Body of pancreas (tissue), 4 donors: ENCODE data around the gene PNPLA3. TPM values are rescaled to one million over a fixed set of nuclear protein-coding genes. Genes with fewer than 3 reads are reported as not detected.

ENCODE experiments used
- ATAC-seq: fragments of 150-250 bp; one replicate; pipeline ENCODE4 v1.9.1; 2016
- DNase-seq, 4 donors: peaks; one replicate each; pipeline ENCODE4 v3.0.0-alpha.2; 2019
- H3K27ac ChIP-seq, 4 donors: fragments of 200-600 bp; sonication (generic); 1 replicate in 3 of 4; 2 replicates in 1 of 4; pipeline versions ENCODE4 v1.5.1 to v1.6.1; 2016 to 2019; ENCODE audit warnings: mild to moderate bottlenecking in 1 of 4, mixed read lengths in 1 of 4, moderate library complexity in 1 of 4
- H3K27me3 ChIP-seq, 2 donors: fragments of 200-600 bp; sonication (generic); one replicate each; pipeline ENCODE4 v1.6.0; 2016; ENCODE audit warnings: mild to moderate bottlenecking in 1 of 2
- H3K36me3 ChIP-seq, 2 donors: fragments of 200-600 bp; sonication (generic); replicated peaks in 1 of 2; 2 replicates each; pipeline ENCODE4 v1.5.1; 2016; ENCODE audit warnings: low read depth in 2 of 2; ENCODE audit not compliant: insufficient read depth in 1 of 2
- H3K4me1 ChIP-seq: fragments of 200-600 bp; sonication (generic); one replicate; pipeline ENCODE4 v1.6.0; 2016
- H3K4me3 ChIP-seq, 2 donors: fragments of 200-600 bp; sonication (generic); 1 replicate in 1 of 2; 2 replicates in 1 of 2; pipeline ENCODE4 v1.5.1; 2016 to 2019
- H3K9me3 ChIP-seq, 3 donors: fragments of 200-600 bp; sonication (generic); 1 replicate in 2 of 3; 2 replicates in 1 of 3; pipeline ENCODE4 v1.5.1; 2016
- POLR2A ChIP-seq, 3 donors: fragments of 450-650 bp; IDR thresholded peaks; one replicate each; pipeline ENCODE4 v1.6.1; 2016; ENCODE audit warnings: antibody characterized with exemption in 3 of 3, mild to moderate bottlenecking in 2 of 3
- WGBS, 2 donors: methylation state at CpG; one replicate each; pipeline ENCODE4 v1.1.5; 2017; 5-methylcytosine and 5-hydroxymethylcytosine counted together
- intact Hi-C: fragments of 100-400 bp; cut with DNase I; formaldehyde crosslinking; loops from one replicate; pipeline ENCODE4 v1.15.1; 2023
- total RNA-seq, 2 donors: library from RNA; depleted of rRNA; stranded (reverse); fragments of >200 nt; gene quantifications; one replicate each; pipeline ENCODE4 v1.1.0, GENCODE V29; 2016
- TF ChIP-seq, protein P1 (sequence below), 7 experiments: fragments of 450-650 bp in 4 of 7; fragments of 200-600 bp in 3 of 7; sonication (generic) in 3 of 7; IDR thresholded peaks; one replicate each; pipeline ENCODE4 v1.5.1; 2016 to 2019; ENCODE audit warnings: antibody characterized with exemption in 7 of 7

PNPLA3 gene
- total RNA-seq, 2 donors from 2014 or later, result 0.66 to 0.78 TPM

DNA sequence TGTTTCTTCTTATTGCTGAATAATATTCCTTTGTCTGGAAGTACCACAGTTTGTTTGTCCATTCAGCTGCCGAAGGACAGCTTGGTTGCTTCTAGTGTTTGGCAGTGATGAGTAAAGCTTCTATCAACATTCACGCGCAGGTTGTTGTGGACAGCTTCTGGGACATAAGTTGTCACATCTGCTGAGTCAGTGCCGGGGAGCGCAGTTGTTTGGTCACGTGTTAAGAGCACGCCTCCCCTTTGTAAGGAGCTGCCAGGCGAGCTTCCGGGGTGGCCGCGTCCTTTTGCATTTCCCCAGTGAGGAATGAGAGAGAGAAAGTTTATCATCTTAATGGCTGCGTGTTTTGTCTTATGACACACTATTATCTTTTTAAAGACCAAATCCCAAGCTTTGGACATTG, 61.9 kb downstream of the PNPLA3 start:
- DNase-seq (no peak), ATAC-seq (no peak)
- Histone ChIP-seq H3K36me3 (peaks cover 0 to 17% of the 10 kb centered on the region in 2 donors), H3K27ac (no peak overlapping the region), H3K9me3 (no peaks in the 10 kb centered on the region), H3K4me1 (no peaks in the 10 kb centered on the region), H3K27me3 (no peaks in the 10 kb centered on the region), H3K4me3 (no peak overlapping the region)
- WGBS, 2 donors, result 80 to 90% methylated on average over 12 of the region's 12 CpGs
- TF ChIP-seq, protein P1, sequence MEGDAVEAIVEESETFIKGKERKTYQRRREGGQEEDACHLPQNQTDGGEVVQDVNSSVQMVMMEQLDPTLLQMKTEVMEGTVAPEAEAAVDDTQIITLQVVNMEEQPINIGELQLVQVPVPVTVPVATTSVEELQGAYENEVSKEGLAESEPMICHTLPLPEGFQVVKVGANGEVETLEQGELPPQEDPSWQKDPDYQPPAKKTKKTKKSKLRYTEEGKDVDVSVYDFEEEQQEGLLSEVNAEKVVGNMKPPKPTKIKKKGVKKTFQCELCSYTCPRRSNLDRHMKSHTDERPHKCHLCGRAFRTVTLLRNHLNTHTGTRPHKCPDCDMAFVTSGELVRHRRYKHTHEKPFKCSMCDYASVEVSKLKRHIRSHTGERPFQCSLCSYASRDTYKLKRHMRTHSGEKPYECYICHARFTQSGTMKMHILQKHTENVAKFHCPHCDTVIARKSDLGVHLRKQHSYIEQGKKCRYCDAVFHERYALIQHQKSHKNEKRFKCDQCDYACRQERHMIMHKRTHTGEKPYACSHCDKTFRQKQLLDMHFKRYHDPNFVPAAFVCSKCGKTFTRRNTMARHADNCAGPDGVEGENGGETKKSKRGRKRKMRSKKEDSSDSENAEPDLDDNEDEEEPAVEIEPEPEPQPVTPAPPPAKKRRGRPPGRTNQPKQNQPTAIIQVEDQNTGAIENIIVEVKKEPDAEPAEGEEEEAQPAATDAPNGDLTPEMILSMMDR (IDR thresholded peaks at IDR 0.05), result no peak
- no peak for TF ChIP-seq POLR2A (IDR thresholded peaks at IDR 0.05)
- intact Hi-C loops, result no loop called here

GRCh38 chr22:43988116-43988820, 64.7 kb downstream of the PNPLA3 start:
- intact Hi-C loops, result no loop called here

GRCh38 chr22:43988960-43989359, 65.4 kb downstream of the PNPLA3 start:
- 92 to 94% methylated on average over 10 of the region's 10 CpGs for WGBS, 2 donors
- Histone ChIP-seq H3K27ac (no peak overlapping the region), H3K9me3 (no peaks in the 10 kb centered on the region), H3K4me1 (no peaks in the 10 kb centered on the region), H3K27me3 (no peaks in the 10 kb centered on the region), H3K36me3 (peaks cover 0 to 21% of the 10 kb centered on the region in 2 donors), H3K4me3 (no peak overlapping the region)
- intact Hi-C loops, result no loop called here
- ATAC-seq, result no peak
- no peak for TF ChIP-seq POLR2A (IDR thresholded peaks at IDR 0.05)
- TF ChIP-seq, protein P1 (IDR thresholded peaks at IDR 0.05), result no peak
- no peak for DNase-seq

More at GRCh38 chr22:43988116-43988820, 64.7 kb downstream of the PNPLA3 start:
- Histone ChIP-seq H3K4me1 (no peaks in the 10 kb centered on the region), H3K4me3 (no peak overlapping the region), H3K27me3 (no peaks in the 10 kb centered on the region), H3K36me3 (peaks cover 0 to 22% of the 10 kb centered on the region in 2 donors), H3K27ac (no peak overlapping the region), H3K9me3 (no peaks in the 10 kb centered on the region)
- ATAC-seq, result no peak
- no peak for TF ChIP-seq POLR2A (IDR thresholded peaks at IDR 0.05)
- TF ChIP-seq, protein P1 (IDR thresholded peaks at IDR 0.05), result no peak
- DNase-seq, result no peak
- WGBS, 2 donors, result 77 to 86% methylated on average over 8 of the region's 8 CpGs

DNA sequence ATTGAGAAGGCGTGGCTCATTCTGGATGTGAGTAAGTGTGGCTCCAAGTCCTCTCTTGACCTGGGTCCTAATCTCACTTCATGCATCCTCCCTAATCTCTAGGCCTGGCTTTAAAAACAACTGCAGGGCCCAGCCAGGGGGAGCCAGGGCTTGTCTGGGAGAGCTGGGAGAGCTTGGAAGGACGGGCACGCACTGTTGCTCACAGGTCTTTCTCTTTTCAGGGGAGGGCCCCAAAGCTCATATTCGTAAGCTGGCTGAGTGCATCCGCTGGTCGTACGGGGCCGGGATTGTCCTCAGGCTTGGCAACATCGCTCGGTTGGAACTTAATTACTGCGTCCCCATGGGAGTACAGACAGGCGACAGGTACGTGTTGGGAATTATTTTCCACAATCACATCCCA, 66.4 kb downstream of the PNPLA3 start:
- 86 to 88% methylated on average over 12 to 13 of the region's 13 CpGs for WGBS, 2 donors
- DNase-seq, result no peak

More for the DNA sequence above, 66.4 kb downstream of the PNPLA3 start:
- ATAC-seq, result no peak
- intact Hi-C loops, result loop anchor here (5.0 kb wide), 1 partner anchor 637 kb away; no protein-coding TSS in a partner anchor
- H3K4me1 ChIP-seq, result no peaks in the 10 kb centered on the region
- TF ChIP-seq POLR2A (IDR thresholded peaks at IDR 0.05), result no peak
- TF ChIP-seq, protein P1 (IDR thresholded peaks at IDR 0.05), result no peak
- H3K36me3 ChIP-seq, result peaks cover 0 to 23% of the 10 kb centered on the region in 2 donors
- no peaks in the 10 kb centered on the region for H3K9me3 ChIP-seq
- H3K4me3 ChIP-seq, result no peak overlapping the region
- H3K27ac ChIP-seq, result no peak overlapping the region
- H3K27me3 ChIP-seq, result no peaks in the 10 kb centered on the region
